HG03060 (cell line): Measurements from ENCODE around the gene SRPRB.

ENCODE experiments used
- ATAC-seq: cut with Tn5 transposase; IDR thresholded peaks from one replicate; pipeline ENCODE4 v1.9.1; 2021; ENCODE audit warnings: low read depth, moderate number of reproducible peaks; ENCODE audit not compliant: unreplicated experiment

SRPRB gene

DNA sequence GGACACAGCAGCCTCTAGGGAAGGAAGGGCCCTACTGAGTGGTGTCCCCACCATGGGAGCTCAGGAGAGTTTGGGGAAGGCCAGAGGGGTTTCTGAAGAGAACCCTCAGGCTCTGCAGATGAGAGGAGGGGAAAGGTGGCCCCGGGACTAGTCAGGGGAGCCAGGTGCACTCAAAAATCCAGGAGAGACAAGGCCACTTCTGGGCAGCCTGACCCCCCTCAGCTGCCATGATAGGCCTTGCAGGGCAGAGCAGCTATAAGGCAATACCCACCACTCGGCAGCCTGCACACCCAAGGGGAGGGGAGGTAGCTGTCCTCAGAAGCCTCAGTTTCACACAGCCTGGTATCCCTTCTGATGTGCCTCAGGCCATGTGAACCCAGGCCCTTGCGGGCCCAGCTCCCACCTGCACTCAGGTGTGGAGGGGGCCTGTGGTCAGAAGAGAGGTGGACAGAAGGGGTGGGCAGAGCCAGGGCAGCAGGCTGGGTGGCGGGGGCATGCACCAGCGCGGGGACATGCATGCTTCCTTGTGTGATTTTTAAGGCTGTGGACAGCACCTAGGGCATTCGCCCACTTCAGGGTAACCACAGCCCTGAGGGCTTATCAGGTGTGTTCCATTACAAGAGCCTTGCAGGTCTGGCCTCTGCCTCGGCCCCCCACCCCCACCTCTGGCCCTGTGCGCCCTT, 34.6 kb downstream of the SRPRB start:
- ATAC-seq: no peak

DNA sequence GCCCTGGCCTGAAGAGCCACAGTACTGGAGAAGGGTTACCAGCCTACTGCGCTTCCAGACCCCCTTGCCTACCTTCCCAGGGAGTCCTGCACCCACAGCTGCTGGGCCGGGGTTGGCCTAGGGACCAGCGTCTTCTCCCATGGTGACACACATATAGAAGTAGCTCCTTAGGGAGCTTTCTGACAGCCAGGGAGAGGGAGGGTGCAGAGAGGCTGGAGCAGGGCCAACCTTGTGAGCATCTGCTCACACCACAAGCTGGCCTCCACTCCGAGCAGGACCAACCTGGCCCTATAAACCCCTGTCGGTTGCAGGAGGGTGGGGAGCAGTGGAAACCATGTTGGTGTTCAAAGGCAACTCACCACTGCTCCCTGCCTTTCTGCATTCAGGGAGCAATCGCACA, 35.2 kb downstream of the SRPRB start:
- no peak for ATAC-seq

DNA sequence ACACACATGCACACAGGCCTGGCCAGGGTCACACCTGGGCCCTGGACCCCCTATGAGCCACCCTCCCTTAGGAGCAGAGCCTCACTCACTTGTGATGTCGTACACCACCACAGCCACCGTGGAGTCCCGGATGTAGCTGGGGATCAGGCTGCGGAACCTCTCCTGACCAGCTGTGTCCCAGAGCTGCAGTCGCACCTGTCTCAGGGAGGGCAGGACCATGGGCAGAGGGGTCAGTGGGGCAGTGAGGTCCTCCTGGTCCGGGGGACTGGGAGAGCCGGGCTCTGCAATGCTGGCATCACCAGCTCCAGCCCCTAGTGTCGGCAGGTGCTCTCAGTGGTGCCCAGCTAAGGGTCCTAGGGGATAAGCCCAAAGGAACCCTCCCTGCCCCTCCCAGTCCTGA, 35.6 kb downstream of the SRPRB start:
- ATAC-seq: no peak

DNA sequence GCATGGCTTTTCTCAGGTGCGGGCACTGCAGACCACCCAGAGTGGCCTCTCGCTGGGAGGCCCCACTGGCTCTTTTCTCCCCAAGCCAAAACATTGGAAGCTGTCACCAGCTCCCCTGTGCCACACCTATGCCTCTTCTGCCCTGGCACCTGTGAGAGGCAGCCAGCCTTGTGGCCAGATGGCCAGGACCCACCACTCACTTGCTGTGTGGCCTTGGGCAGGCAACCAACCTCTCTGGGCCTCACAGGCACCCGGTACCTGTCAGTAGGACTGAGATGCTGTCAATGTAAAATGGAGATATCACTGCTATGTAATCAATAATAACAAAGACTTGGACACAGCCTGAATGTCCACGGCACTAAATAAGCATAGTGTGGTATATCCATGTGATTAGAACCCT, 36.5 kb downstream of the SRPRB start:
- no peak for ATAC-seq

DNA sequence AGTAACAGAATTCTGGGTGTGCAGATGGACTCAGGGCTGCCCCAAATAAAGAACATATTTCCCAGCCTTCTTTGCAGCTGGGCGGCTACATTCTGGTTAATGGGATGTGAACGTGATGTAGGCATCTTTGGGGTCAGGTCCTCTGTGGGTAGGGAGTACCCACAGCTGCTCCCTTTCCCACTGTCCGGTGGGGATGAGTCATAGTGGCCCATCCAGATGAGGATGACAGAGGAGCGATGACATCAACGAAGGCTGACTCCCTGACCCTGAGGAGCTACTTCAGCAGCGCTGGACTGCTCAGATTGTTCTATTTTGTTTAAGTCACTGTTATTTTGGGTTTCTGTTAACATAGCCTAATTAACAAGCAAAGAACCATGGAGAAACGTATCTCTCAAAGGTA, 38.0 kb downstream of the SRPRB start:
- ATAC-seq: no peak

DNA sequence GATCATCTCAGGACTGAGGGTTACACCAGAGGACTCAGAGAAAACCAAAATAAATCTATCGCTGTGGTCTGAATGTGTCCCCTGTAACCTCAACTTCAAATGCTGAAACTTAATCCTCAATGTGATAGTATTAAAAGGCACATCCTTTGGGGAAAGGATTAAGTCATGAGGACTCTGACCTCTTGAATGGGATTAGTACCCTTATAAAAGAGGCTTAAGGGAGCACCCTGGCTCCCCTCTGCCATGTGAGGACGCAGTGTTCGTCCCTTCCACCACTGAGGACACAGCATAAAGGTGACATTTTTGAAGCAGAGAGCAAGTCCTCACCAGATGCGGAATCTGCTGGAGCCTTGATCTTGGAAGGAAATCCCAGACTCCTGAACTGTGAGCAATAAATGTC, 39.5 kb downstream of the SRPRB start:
- no peak for ATAC-seq

DNA sequence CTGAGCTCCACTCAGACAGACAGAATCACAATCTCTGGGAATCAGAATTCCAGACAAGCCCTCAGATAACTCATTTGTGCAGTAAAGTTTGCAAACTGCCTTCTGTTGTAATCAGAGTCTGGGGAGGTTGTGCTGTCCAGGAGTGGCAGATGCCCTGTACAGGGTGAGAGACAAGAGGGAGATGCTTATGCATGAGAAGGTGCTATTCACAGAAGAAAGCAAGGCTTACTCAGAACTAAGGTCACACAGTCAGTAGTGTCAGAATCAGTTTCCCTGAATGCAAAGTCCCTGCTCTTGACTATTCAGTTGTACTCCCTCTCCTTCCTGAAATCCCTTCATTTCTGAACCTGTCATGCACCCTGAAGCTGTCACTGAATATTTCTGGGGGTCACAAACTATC, 43.7 kb downstream of the SRPRB start:
- ATAC-seq: no peak

DNA sequence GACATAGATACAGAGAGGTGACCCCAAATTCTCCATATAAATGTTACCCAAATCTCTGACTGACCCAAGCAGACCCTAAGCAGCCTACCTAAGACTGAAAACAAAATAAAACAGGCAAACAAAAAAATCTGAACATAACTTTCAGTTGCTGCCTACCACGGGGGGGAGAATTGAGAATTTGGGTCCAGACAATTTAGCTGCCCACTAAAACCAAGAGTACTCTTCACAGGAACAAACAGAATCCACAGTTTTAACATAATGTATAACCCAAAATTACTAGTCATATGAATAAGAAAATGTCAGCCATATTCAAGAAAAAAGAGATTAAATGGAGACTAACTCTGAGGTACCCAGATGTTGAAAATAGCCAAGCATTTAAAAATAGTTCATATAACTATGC, 44.4 kb downstream of the SRPRB start:
- ATAC-seq: no peak

DNA sequence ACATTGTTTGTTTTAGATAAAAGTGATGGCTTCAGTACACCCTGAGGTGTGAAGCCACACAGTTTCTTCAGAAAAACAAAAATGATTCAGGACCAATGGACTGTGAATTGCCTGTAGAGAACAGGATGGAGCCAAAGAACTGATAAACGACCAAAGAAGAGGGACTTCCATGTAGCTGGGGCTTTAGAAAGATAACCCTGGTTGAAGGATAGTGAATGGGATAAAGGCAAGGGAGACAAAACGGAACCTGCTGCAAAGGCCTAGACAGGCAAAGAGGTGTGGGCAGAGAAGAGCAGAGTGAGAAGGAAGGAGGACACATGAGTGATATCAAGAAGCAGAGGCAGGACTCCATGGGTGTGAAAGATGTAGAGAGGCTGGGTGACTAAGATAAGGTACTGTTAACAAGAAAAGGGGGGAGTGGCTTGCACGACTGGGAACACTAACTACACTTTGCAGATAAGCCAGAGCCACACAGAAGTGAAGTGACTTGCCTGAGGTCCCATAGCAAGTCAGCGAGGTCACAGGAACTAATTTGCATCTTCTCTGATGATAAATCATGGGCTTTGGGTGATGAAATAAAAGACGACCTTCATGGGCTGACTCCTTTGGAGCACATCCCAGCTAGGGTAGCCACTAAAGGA, 45.8 kb downstream of the SRPRB start:
- no peak for ATAC-seq

DNA sequence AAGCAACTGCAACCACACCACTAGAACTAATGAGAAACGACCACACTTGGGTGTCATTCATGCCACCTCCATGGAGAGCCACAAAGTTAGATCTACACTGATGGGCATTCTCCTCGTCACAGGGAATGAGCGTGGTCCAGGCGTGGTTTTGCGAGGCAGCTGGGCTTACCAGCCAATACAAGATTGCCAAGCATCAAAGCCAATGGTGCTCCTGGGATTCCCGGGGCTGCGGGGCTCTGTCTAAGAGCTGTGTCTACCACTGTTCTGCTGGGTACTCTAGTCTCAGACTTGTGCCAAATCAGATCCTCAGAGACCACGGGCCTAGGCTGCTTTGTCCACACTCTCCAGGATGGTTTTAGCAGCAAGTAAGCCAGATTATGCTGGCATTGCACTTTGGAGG, 46.3 kb downstream of the SRPRB start:
- ATAC-seq: no peak

DNA sequence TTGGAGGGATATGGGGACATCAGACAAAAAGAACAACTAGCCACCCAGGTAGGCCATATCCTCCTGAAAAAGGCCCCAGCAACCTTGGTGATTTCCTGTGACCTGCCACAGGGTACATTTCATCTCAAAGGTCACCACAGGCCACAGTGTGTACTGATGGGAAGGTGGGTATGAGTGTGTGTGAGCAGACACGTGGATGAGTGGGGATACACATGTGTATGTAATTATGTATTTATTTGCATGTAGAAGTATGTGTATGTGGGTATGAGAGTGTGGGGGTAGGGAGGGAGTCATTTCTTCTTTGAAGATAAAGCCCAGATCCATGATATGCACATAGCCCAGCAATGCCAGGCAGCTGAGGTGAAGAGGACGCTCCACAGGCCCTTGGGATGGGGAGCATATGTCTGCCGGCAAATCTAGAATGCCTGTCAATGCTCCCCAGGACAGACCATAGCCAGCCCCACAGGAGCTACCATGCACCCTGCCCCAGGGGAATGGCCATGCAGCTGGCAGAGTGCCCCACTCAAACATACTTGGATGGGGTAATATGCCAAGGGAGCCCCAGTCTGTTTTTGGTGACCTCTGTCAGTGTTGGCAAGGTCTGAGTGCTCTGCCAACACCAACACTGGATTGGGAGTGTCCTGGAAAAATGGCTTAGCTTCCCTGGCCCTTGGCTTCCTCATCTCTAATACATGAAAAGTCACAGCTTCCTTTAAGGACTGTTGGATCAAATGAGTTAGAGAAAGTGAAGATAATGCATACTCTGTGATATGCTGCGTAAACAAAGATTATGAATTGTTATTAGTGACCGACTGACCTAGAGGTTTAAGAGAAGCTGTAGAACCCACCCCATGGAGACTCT, 47.7 kb downstream of the SRPRB start:
- no peak for ATAC-seq

DNA sequence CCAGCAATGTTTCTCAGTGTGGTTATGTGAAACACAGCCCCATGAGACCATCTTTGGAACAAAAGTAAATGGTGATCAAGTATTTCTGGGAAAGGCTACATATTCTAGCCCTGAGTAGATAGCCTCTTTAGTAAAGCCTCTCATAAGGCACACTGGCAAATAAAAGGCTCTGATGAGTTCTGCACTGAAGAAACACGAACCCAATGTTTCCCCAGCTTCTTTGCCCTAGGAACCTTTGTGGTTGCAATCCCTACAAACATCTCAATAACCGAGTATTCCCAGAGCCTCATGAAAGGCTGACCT, 48.3 kb downstream of the SRPRB start:
- no peak for ATAC-seq

DNA sequence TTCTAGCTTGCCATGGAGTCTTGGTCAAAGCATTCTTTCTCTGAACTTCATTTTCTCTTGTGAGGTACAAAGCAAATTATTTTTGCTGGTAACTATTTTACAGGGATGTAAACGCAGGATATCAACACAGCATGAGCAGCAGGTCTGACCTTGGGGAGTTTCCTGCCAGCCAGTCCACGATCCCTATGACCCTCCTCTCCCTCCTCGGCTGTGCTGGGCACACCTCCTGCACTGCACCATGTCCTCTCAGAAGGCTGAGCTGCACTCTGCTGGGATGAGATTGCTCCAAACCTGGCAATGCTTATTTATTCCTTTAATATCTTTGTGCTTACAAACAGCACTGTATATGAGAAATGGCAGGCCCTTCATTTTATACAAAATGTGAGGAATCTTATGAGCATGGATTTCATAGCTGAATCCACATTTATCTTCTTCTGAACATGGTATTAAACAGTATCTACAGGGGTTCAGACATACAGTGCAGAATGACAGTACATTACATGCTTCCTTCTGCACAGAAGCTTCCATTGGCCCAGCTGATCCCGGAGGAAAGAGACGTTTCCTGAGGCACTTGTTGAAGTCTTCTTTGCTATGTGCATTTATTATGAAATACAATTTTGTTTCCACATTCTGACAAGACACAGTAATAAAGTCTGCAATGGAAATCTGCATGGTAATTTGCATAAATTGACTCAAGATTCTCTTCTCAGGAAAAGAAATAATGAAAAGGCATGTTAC, 48.8 kb downstream of the SRPRB start:
- no peak for ATAC-seq

DNA sequence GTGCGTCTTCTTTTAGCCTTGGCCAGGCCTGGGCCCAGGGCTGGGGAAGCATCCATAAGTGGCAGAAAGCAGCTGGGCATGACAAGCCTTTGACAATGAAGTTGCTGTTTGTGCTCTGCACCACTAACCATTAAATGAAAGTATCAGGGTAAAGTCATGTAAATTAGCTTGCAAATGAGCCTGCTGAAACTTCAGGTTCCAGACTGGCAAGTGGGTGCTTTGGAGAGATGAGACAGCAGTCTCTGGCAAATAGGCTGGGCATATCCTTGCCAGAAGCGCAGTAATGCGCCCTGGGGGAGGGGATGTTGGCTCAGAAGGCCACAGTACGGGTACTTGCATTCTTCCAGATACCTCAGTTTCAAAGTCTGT, 49.4 kb downstream of the SRPRB start:
- no peak for ATAC-seq

DNA sequence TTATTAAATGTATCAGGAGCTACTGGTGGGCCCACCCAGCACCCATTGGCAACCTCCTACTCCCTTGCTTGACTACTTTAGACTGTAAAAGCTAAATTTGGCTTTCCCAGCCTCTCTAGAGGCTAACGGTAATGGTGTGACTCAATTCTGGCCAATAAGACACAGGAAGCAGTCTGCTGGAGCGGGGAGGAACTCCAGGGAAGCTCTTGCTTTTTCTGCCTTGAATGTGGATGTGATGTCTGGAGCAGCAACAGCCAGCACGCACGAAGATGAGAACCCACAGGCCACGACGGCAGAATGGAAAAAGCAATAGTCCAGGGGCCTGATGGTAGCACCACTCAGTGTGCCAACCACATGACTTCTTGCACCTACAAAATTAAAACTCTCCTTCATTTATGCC, 50.2 kb downstream of the SRPRB start:
- no peak for ATAC-seq

DNA sequence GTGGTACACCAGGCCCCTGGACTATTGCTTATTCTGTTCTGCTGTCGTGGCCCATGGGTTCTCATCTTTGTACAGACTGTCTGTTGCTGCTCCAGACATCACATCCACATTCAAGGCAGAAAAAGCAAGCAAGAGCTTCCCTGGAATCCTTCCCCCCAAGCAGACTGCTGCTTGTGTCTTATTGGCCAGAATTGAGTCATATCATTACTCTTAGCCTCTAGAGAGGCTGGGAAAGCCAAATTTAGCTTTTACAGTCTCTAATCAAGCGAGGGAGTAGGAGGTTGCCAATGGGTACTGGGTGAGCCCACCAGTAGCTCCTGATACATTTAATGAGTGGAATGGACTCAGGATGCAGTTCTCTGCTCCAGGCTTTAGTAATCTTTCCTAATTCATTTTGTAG, 50.7 kb downstream of the SRPRB start:
- ATAC-seq: no peak

DNA sequence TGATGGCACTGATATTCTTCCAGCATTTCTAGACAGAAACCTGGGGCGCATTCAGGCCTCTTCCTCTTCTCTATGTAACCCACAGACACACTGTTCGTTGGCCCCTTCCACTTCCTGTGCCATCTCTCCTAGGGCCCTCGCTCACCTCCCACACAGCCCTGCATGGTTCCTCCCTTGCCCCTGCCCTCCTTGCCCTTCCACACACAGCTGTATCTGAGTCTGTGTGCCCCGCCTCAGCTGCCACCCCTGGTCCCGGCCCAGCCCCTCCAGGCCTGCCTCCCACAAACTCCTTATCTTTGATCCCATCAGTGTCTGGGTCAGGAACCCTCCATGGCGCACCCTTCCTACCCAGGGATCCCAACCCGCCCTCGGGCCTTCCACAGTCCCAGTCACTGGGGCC, 52.2 kb downstream of the SRPRB start:
- ATAC-seq: no peak

DNA sequence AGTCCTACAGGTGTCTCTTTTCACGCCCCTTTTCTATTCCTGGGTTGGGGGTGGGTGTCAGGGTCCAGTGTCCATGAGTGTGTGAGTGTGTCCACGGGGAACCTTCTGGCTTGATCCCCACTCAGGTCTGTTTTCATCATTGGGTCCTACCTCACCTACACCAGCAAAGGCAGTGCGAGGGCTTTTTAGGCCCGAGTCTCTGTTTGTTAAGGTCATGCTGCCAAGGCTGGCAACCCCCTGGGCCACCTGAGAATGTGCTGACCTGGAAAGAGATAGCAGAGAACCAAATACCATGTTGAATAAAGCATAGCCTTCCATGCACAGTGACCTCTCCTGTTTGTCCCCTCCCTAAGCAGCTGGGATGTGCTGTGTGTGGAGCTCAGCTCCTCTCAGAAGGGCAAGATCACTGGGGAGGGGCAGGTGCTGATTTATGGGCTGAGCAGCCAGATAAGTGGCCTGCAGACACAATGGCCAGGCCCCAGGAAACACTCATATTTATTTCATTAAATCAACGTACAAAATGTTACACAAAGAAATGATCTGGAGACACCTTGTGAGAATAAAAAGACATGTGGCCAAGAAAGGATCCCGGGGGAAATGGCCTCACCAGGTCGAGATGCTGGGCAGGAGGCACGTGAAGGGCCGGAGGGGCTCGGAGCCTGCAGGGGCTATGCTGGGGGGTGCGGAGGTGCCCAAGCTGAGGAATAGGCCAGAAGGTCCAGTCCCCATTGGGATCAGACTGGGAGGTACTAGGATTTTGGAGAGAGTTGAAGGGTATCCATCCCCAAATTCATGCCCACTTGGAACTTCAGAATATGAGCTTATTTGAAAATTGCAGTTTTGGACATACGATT, 54.0 kb downstream of the SRPRB start:
- no peak for ATAC-seq

DNA sequence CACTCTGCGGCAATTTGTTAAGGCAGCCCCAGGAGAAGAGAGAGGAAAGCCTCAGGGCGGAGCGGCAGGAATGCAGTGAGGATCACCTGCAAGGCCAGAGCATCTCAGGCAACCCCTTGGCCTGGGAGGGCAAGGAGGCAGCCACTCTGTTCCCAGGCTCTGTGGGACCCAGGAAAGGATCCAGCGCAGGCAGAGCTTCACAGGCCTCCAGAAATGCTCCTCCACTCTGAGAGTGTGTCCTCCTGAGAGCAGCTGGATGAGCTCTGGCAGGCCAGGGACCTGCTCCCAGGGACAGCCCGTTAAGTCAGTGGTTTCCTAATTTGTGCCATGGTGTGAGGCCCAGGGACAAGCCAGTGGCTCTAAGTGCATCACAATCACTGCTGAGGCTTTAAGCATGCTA, 54.9 kb downstream of the SRPRB start:
- ATAC-seq: no peak

DNA sequence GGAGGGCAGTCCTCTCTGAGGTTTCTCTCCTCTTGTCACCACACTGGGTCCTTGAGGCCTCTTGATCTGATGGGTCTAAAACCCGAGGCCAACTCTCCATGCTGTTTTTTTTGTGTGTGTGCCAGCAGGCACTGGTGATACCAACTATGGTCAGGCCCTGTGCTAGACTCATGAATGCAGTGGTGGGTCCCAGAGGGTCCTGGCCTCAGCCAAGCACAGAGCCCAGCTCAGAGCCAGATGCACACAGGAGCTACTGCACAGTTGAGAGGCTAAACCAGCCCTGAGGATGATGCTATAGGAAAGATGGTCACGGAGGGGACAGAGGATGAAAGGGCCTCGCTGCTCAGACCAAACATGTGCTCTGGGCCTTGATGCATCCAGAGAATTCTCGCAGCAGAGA, 56.5 kb downstream of the SRPRB start:
- no peak for ATAC-seq
